Karpas-422 (cell line): ENCODE results near the gene APC. TPM values are rescaled to one million over a fixed set of nuclear protein-coding genes. Genes with fewer than 3 reads are reported as not detected.

Experiments
- DNase-seq: peaks from one replicate; pipeline ENCODE4 v3.0.0-alpha.2; 2015
- H2AFZ ChIP-seq: fragments of 200-600 bp; sonication (generic); 2 replicates; pipeline ENCODE4 v1.6.1; 2014; ENCODE audit warnings: antibody characterized with exemption, low read length, mixed read lengths
- H3K27ac ChIP-seq: fragments of 200-600 bp; sonication (generic); 2 replicates; pipeline ENCODE4 v1.5.1; 2014; ENCODE audit warnings: mild to moderate bottlenecking, low read length, moderate library complexity
- H3K27me3 ChIP-seq: fragments of 200-600 bp; sonication (generic); 2 replicates; pipeline ENCODE4 v1.6.1; 2014; ENCODE audit warnings: low read length, mixed read lengths
- H3K36me3 ChIP-seq: fragments of 200-600 bp; sonication (generic); 2 replicates; pipeline ENCODE4 v1.6.1; 2014; ENCODE audit warnings: low read length, mixed read lengths; ENCODE audit not compliant: insufficient read depth
- H3K4me1 ChIP-seq: fragments of 200-600 bp; sonication (generic); 2 replicates; pipeline ENCODE4 v1.6.1; 2014; ENCODE audit warnings: mild to moderate bottlenecking, low read length, mixed read lengths
- H3K4me2 ChIP-seq: fragments of 200-600 bp; sonication (generic); 2 replicates; pipeline ENCODE4 v1.6.1; 2014; ENCODE audit warnings: low read length, low read depth, mild to moderate bottlenecking; ENCODE audit not compliant: poor library complexity, severe bottlenecking
- H3K4me3 ChIP-seq: fragments of 200-600 bp; sonication (generic); 2 replicates; pipeline ENCODE4 v1.5.1; 2014; ENCODE audit warnings: mild to moderate bottlenecking, antibody characterized with exemption, low read length, mixed read lengths
- H3K79me2 ChIP-seq: fragments of 200-600 bp; sonication (generic); 2 replicates; pipeline ENCODE4 v1.6.1; 2014; ENCODE audit warnings: mild to moderate bottlenecking, low read length, mixed read lengths
- H3K9ac ChIP-seq: fragments of 200-600 bp; sonication (generic); 2 replicates; pipeline ENCODE4 v1.6.0; 2014; ENCODE audit warnings: low read length
- H3K9me2 ChIP-seq: fragments of 200-600 bp; sonication (generic), shearing (Covaris generic); replicated peaks from 2 replicates; pipeline ENCODE4 v1.6.0; 2014; ENCODE audit warnings: mild to moderate bottlenecking, low read length, moderate library complexity; ENCODE audit not compliant: insufficient read depth
- H3K9me3 ChIP-seq: fragments of 300-700, 200-600 bp; sonication (generic); 2 replicates; pipeline ENCODE4 v1.6.1; 2014; ENCODE audit warnings: low read length, mixed read lengths
- H4K20me1 ChIP-seq: fragments of 200-600 bp; sonication (generic); 2 replicates; pipeline ENCODE4 v1.6.1; 2014; ENCODE audit warnings: mild to moderate bottlenecking, antibody characterized with exemption, low read length, low read depth; ENCODE audit not compliant: insufficient read depth
- total RNA-seq: library from RNA; depleted of rRNA; stranded (reverse); fragments of >200 nt; shearing (Covaris generic); gene quantifications from 2 replicates; pipeline ENCODE4 v1.2.3, GENCODE V29; 2014; ENCODE audit warnings: low replicate concordance

The APC gene
- total RNA-seq, 1 experiment from 2014 or later: 103 TPM

GRCh38 chr5:112738191-112738560 is 491 bp downstream of the APC start:
- H3K9me3 ChIP-seq: no peaks in the 10 kb centered on the region
- H3K4me2 ChIP-seq: peak overlapping the region; percentile 79
- H3K79me2 ChIP-seq: peaks cover 98% of the 10 kb centered on the region
- no peak overlapping the region for H2AFZ ChIP-seq
- no peak for DNase-seq
- H3K27me3 ChIP-seq: no peaks in the 10 kb centered on the region
- H4K20me1 ChIP-seq: peaks cover 5% of the 10 kb centered on the region
- peak overlapping the region; percentile 69 for H3K4me3 ChIP-seq
- peaks cover 92% of the 10 kb centered on the region for H3K4me1 ChIP-seq
- peak overlapping the region; percentile 78 for H3K27ac ChIP-seq
- no peaks in the 10 kb centered on the region for H3K9me2 ChIP-seq
- H3K36me3 ChIP-seq: 0 out of 2 replicates have a peak, but pooled peaks cover 5% of the 10 kb centered on the region
- peak overlapping the region; percentile 68 for H3K9ac ChIP-seq

GRCh38 chr5:112742424-112742823 is 4.7 kb downstream of the APC start:
- Histone ChIP-seq H3K79me2 (peaks cover 99% of the 10 kb centered on the region), H3K4me2 (no peak overlapping the region), H3K9me2 (no peaks in the 10 kb centered on the region), H3K9me3 (no peaks in the 10 kb centered on the region), H3K4me3 (no peak overlapping the region), H3K36me3 (peaks cover 15% of the 10 kb centered on the region; the same call in 1 of the 2 replicates), H4K20me1 (no peaks in the 10 kb centered on the region), H3K27ac (no peak overlapping the region), H3K9ac (no peak overlapping the region), H3K27me3 (no peaks in the 10 kb centered on the region), H2AFZ (no peak overlapping the region), H3K4me1 (peaks cover 82% of the 10 kb centered on the region)
- DNase-seq: no peak

GRCh38 chr5:112743631-112744030 is 5.9 kb downstream of the APC start:
- Histone ChIP-seq H3K4me3 (no peak overlapping the region), H3K4me2 (no peak overlapping the region), H4K20me1 (no peaks in the 10 kb centered on the region), H2AFZ (no peak overlapping the region), H3K27me3 (no peaks in the 10 kb centered on the region), H3K4me1 (peaks cover 78% of the 10 kb centered on the region), H3K9me3 (no peaks in the 10 kb centered on the region), H3K9me2 (no peaks in the 10 kb centered on the region), H3K9ac (no peak overlapping the region), H3K79me2 (peaks cover 99% of the 10 kb centered on the region), H3K36me3 (peaks cover 15% of the 10 kb centered on the region; the same call in 1 of the 2 replicates), H3K27ac (no peak overlapping the region)
- no peak for DNase-seq

GRCh38 chr5:112752335-112752734 is 14.7 kb downstream of the APC start:
- Histone ChIP-seq H3K9ac (peak overlapping the region; percentile 17; the same call in 1 of the 2 replicates), H4K20me1 (no peaks in the 10 kb centered on the region), H3K27ac (peak overlapping the region; percentile 87), H3K36me3 (peaks cover 24% of the 10 kb centered on the region), H3K4me2 (peak overlapping the region; percentile 58), H3K27me3 (no peaks in the 10 kb centered on the region), H3K79me2 (peaks cover 100% of the 10 kb centered on the region), H3K4me1 (peaks cover 94% of the 10 kb centered on the region), H2AFZ (no peak overlapping the region), H3K9me3 (no peaks in the 10 kb centered on the region), H3K4me3 (peak overlapping the region; percentile 10; the same call in 1 of the 2 replicates), H3K9me2 (no peaks in the 10 kb centered on the region)
- peak; percentile 52 for DNase-seq

- H3K36me3 ChIP-seq: peaks cover 43% of the 10 kb centered on the region
- H3K79me2 ChIP-seq: peaks cover 96% of the 10 kb centered on the region
- no peaks in the 10 kb centered on the region for H3K27me3 ChIP-seq
- no peak for DNase-seq
- peaks cover 72% of the 10 kb centered on the region for H3K4me1 ChIP-seq
- no peak overlapping the region for H3K9ac ChIP-seq
- H3K27ac ChIP-seq: peak overlapping the region; percentile 87
- no peak overlapping the region for H2AFZ ChIP-seq
- no peaks in the 10 kb centered on the region for H3K9me2 ChIP-seq
- no peak overlapping the region for H3K4me2 ChIP-seq
- no peaks in the 10 kb centered on the region for H4K20me1 ChIP-seq
- H3K9me3 ChIP-seq: no peaks in the 10 kb centered on the region
- H3K4me3 ChIP-seq: no peak overlapping the region
Measured at GRCh38 chr5:112755703-112756102, 18.0 kb downstream of the APC start.

- no peaks in the 10 kb centered on the region for H3K9me3 ChIP-seq
- H3K9ac ChIP-seq: no peak overlapping the region
- H3K4me2 ChIP-seq: peak overlapping the region; percentile 12
- H2AFZ ChIP-seq: no peak overlapping the region
- H3K27ac ChIP-seq: peak overlapping the region; percentile 87
- H3K9me2 ChIP-seq: no peaks in the 10 kb centered on the region
- H4K20me1 ChIP-seq: no peaks in the 10 kb centered on the region
- no peaks in the 10 kb centered on the region for H3K27me3 ChIP-seq
- DNase-seq: peak; percentile 88
- peaks cover 53% of the 10 kb centered on the region for H3K4me1 ChIP-seq
- no peak overlapping the region for H3K4me3 ChIP-seq
- peaks cover 57% of the 10 kb centered on the region for H3K36me3 ChIP-seq
- peaks cover 95% of the 10 kb centered on the region for H3K79me2 ChIP-seq
Measured at GRCh38 chr5:112757468-112758208, 20.0 kb downstream of the APC start.

- no peaks in the 10 kb centered on the region for H4K20me1 ChIP-seq
- H3K4me1 ChIP-seq: peaks cover 42% of the 10 kb centered on the region
- no peaks in the 10 kb centered on the region for H3K27me3 ChIP-seq
- no peak overlapping the region for H3K4me3 ChIP-seq
- H3K9me3 ChIP-seq: no peaks in the 10 kb centered on the region
- H3K9me2 ChIP-seq: no peaks in the 10 kb centered on the region
- DNase-seq: no peak
- no peak overlapping the region for H3K27ac ChIP-seq
- H3K79me2 ChIP-seq: peaks cover 90% of the 10 kb centered on the region
- peaks cover 63% of the 10 kb centered on the region for H3K36me3 ChIP-seq
- no peak overlapping the region for H3K4me2 ChIP-seq
- no peak overlapping the region for H3K9ac ChIP-seq
- H2AFZ ChIP-seq: no peak overlapping the region
Measured at GRCh38 chr5:112758676-112759075, 21.0 kb downstream of the APC start.

- H3K27me3 ChIP-seq: no peaks in the 10 kb centered on the region
- H3K9ac ChIP-seq: no peak overlapping the region
- no peak overlapping the region for H3K4me2 ChIP-seq
- H3K27ac ChIP-seq: peak overlapping the region; percentile 48; the same call in 1 of the 2 replicates
- peaks cover 82% of the 10 kb centered on the region for H3K79me2 ChIP-seq
- no peak for DNase-seq
- H3K4me1 ChIP-seq: peaks cover 8% of the 10 kb centered on the region
- H3K9me2 ChIP-seq: no peaks in the 10 kb centered on the region
- no peak overlapping the region for H2AFZ ChIP-seq
- H4K20me1 ChIP-seq: no peaks in the 10 kb centered on the region
- peaks cover 69% of the 10 kb centered on the region for H3K36me3 ChIP-seq
- H3K9me3 ChIP-seq: no peaks in the 10 kb centered on the region
- no peak overlapping the region for H3K4me3 ChIP-seq
Measured at GRCh38 chr5:112762113-112762810, 24.6 kb downstream of the APC start.
